NCI-H2171 treated with DMSO at 0.1 percent for 48 hours (cell line): ENCODE measurements around the gene C3orf49.

Experiments used
- DNase-seq: peaks from one replicate; lab custom pipeline; 2025; lab: John Stamatoyannopoulos, UW

C3orf49 gene

GRCh38 chr3:63886858-63887257 lies 67.8 kb downstream of the C3orf49 start:
- no peak for DNase-seq

DNA sequence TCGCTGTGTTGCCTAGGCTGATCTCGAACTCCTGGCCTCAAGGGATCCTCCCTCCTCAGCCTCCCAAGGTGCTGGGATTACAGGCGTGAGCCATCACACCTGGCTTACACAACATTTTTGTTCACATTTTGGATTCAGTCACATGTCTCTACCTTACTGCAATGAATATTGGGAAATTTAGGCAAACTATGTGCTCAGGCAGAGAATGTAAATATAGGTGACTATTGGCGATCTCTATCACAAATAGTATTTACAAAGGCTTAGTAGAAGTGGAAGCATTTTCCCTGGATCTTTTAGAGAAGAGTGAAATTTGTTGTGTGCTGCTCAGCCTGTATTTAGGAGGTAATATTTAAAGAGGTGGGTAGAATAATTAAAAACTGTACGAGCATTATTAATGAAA lies 72.4 kb downstream of the C3orf49 start:
- no peak for DNase-seq

GRCh38 chr3:63892773-63893352 lies 73.8 kb downstream of the C3orf49 start:
- no peak for DNase-seq

DNA sequence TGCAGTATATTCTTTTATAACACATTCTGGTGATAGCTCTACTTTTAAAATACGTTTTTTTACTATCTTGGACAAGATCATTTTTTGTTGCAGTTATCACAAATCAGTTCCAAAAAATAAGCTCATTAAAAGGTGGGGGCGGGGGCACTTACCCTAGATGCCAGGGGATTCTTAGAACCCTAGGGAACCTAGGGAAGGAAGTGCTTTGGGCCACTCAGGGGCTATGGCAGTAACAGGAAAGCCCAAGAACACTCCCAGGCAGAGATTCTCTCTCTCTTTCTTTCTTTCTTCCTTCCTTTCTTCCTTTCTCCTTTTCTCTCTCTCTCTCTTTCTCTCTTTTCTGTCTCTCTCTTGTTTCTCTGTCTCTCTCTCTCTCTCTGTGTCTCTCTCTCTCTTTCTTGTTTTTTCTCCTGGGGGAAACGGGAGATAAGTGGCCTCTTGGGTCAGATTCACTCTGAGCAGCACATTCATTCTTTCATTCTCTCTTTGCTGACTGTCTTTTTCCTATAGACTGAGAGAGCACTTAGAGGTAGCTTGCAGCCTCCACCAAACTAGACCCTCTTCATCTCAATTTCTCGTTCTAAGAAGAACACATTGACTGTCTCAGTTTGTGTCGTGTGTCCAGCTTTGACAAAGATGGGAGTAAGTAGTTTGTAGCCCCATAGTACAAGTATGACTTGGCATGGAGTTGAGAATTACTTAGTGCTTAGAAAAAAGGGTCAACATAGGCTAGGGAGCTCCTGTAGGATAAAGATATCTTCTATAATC lies 76.5 kb downstream of the C3orf49 start:
- no peak for DNase-seq

DNA sequence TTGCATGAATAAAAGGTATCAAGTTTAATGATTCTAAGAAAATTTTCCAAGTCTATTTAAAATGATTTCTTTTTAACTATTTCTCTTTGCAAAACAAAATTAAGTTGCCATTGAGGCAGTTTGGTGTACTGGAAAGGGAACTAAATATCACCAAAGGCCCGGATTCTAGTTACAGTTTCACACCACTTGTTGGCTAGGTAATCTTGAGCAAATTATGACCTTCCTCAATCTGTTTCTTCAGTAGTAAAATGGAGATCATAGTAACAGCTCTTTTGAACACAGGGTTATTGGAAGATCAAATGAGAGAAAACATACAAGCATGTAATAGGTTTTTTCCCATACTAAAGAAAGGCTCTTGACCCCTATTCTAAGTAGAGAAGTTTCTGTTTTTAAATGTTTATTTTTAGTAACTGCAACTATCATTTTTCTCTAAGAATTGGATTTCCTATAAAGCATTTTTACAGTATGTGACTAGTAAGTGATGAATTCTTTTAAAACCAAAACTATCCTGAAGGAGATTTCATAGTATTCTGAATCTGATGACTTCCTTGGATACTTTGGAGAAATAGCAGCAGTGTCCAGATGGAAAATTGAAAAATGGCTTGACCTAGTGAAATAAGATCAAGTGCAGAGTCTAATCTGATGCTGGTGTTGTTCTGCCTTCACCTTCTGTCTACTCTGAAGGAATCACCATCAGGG lies 77.4 kb downstream of the C3orf49 start:
- no peak for DNase-seq
